T47D (cell line): ENCODE results near the gene GCM1.
"Not testable (repeated sequence)": the region's sequence is repeated elsewhere in the genome, so short reads cannot be mapped to it uniquely, and the experiment has no call there.

Experiments
- DNase-seq, 2 experiments: peaks; one replicate each; pipeline versions ENCODE4 v3.0.0 to v3.0.0-alpha.2; 2011 to 2012; ENCODE audit warnings: low read depth in 1 of 2, low spot score in 1 of 2
- JUND ChIP-seq: IDR thresholded peaks from 2 replicates; pipeline ENCODE4 v1.6.1; 2012; ENCODE audit warnings: low read depth
- in situ Hi-C: cut with HindIII; loops from 2 replicates; pipeline ENCODE4 v1.10.0; 2016; ENCODE audit warnings: low sequenced_read_pairs, low pct_unique_long_range_greater_than_20kb

The GCM1 gene

DNA sequence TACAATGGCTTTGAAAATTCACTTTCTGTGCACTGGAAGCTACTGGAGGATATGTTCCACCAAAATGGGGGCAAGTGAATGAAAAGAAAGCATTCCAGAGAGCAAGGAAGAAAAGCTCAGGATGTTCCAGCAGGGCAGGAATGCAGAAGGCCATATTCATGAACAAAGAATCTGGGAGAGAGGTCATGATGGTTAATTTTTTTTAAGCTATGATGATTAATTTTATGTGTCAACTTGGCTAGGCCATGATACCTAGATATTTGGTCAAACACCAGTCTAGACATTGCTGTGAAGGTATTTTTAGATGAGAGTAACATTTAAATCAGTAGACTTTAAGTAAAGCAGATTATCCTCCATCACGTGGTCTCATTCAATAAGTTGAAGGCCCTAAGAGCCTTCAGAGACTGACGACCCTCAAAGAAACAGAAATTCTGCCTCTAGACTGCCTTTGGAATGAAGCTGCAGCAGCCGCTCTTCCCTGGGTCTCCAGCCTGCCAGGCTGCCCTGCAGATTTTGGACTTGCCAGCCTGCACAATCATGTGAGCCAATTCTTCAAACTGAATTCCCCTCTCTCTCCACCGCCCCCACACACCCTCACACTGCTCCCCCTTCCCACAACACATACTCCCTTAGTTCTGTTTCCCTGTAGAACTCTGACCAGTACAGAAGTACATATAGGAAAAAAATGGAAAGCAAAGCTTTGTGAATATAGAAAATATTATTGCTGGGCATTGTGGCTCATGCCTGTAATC is 20.1 kb upstream of the GCM1 start:
- DNase-seq, result no peak
- in situ Hi-C loops, result no loop called here
- TF ChIP-seq JUND, result no peak

DNA sequence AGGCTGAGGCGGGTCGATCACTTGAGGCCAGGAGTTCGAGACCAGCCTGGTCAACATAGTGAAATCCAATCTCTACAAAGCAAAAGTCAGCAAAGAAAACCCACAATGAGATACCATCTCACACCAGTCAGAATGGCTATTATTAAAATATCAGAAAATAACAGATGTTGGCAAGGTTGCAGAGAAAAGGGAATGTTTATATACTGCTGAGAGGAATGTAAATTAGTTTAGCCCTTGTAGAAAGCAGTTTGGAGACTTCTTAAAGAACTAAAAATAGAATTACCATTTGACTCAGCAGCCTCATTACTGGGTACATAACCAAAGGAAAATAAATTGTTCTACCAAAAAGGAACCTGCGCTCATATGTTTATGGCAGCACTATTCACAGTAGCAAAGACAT is 16.7 kb upstream of the GCM1 start:
- in situ Hi-C loops, result no loop called here
- TF ChIP-seq JUND, result no peak
- DNase-seq, result no peak

DNA sequence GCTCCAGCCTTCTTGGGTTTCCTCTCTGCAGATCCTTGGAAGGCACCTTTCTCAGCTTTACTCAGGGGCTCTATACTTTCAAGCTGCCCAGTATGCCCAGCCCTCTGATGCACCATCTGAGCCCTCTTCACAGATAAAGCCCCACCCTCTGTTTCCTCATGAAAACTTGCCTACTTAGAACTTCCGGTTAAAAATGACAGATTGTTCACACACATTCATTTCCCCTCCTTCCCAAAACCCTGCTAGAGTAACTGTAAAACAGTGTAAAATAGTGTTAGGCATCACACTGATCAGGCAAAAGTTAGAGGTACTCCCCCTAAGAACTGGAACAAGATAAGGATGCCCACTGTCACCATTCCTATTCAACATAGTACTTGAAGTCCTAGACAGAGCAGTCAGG is 14.0 kb upstream of the GCM1 start:
- in situ Hi-C loops, result no loop called here
- TF ChIP-seq JUND, result no peak
- no peak for DNase-seq

DNA sequence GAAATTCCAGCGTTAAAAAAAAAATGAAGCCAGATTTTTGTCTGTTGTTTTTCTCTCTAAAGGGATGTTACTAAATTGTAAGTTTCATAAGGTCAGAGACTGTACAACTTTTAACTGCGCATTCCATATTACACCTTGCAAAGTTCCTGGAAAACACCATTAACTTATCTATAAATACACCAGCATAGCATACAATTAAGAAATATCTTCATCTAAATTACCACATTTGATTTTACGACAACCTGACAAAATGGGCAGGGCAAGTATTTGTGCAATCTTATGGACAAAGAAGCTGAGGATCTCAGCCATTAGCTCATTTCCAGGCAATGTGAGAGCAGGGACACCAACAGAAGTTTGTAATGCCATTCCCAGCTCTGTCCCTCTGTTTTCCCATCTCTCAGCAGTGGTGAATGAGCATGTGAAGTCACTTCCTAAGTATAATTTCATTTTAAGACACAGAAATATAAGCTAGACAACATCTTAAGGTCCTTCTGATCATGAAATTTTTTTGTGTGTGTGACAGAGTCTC is 12.9 kb upstream of the GCM1 start:
- no peak for DNase-seq
- in situ Hi-C loops, result no loop called here
- TF ChIP-seq JUND, result no peak

DNA sequence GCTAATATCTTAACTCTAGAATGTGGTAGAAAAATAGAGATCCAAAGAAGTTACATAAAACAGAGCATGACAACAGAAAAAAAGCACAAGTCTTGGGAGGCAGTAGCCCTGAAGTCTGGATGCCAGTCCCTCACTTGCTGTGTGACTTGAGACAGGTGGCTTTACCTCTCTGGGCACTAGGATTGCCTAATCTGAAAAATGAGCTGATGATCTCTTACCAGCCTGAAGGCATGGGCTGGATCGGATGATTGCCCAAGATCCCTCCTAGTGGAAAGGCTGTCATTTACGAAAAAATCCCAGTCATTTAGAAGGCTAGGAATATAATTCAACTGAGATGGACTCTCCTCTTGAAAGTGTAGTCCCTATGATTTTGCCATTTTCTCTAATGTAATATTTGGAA is 10.9 kb upstream of the GCM1 start:
- no peak for TF ChIP-seq JUND
- in situ Hi-C loops, result no loop called here
- no peak for DNase-seq

DNA sequence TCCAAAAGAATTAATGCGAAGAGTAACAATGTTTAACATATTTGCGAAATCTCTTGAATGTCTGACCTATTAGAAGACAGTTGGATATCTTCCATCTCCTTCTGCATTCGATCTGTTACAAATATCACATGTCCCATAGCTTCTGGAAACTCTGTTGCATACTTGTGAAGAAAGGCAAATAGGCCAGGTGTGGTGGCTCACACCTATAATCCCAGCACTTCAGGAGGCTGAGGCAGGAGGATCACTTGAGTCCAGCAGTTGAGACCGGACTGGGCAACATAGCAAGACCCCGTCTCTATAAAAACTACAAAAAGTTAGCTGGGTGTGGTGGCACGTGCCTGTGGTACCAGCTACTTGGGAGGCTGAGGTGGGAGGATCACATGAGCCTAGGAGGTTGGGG is 9.4 kb upstream of the GCM1 start:
- in situ Hi-C loops, result not testable (repeated sequence)

DNA sequence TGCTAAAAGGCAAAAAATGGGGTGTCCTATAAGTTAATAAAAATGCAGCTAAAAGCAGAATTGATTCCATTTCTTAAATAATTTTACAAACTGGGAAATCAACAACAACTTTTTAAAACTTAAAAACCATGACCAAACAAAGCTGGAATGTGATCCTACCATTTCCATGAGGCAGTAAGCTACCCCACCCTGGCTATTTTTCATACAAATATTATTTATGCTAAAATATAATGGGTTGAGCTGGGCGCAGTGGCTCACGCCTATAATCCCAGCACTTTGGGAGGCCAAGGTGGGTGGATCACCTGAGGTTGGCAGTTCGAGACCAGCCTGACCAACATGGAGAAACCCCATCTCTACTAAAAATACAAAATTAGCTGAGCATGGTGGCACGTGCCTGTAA is 6.6 kb upstream of the GCM1 start:
- DNase-seq, in situ Hi-C loops: not testable (repeated sequence)

More for the DNA sequence above, 9.4 kb upstream of the GCM1 start:
- DNase-seq, result not testable (repeated sequence)

DNA sequence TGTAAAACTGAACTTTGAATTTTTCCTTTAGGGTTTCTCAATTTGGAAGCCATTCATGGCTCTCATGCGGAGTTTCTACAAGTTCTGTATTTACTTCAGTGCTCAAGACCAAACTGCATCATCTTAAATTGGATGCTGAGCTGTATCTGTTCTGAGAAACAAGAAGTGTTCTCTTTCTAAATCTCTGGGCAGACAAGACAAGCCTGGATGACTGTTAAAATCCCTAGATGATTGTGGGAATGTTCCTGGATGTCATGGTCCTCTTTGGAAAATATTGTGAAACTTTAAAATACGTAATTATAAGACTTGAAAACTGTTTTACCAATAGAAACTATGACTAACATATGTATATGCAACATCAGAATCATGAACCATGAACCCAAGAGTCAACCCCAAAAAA is 6.2 kb upstream of the GCM1 start:
- TF ChIP-seq JUND, result no peak
- DNase-seq, result no peak
- in situ Hi-C loops, result no loop called here

DNA sequence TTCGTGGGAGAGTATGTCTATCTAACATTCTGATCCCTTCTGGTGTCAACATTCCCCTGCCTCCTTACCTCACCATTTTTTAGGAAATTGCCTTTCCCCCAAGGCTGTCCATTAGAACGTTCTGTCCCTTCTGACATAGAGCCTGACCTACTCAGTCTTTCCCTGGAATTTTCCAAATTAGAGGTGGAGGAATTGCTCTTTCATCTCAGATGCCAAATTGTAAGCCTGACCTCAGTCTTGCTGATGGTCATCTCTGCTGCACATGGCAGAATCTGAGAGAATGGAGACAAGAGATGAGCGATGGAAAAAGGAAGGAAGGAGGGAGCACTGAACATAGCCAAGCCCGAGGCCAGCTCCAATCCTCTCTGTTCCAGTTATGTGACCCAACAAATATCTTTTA is 5.4 kb upstream of the GCM1 start:
- in situ Hi-C loops, result no loop called here
- TF ChIP-seq JUND, result no peak
- DNase-seq, result no peak

DNA sequence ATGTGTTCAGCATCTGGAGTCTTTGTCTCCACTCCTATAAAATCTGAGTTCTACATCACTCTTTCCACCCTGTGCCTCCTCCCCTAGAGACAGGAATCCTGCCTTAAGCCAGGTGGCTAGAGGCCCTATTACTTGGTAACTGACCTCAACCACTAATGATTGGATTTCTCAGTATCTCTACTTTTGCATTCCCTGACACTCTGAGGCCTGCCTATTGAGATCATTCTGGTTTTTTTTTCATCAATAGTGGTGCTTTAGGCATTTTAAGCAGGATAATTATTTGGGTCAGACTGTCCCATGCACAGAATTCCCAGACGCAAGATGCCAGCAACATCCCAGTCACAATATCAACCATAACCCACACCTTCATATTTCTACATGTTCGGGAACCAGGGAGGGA is 3.9 kb upstream of the GCM1 start:
- TF ChIP-seq JUND, result no peak
- in situ Hi-C loops, result no loop called here
- no peak for DNase-seq

DNA sequence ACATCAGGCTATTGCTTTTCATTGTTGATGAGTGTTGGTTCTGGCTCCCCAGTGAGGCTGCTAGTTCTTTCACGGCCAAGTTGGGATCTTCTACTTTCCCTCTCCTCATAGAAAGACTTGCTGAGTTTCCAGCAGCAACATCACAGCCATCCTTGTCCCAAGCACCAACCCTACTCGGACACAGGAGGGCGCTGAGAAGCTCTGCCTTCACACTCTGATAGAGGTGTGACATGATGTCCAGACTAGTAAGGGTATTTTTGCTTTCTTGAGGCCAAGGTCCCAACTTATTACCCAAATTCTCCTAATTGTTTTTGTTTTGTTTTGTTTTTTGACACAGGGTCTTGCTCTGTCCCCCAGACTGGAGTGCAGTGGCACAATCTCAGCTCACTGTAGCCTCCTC is 3.0 kb upstream of the GCM1 start:
- TF ChIP-seq JUND, result no peak
- DNase-seq, result peak in 1 of 2 experiments; percentile 38
- in situ Hi-C loops, result no loop called here

DNA sequence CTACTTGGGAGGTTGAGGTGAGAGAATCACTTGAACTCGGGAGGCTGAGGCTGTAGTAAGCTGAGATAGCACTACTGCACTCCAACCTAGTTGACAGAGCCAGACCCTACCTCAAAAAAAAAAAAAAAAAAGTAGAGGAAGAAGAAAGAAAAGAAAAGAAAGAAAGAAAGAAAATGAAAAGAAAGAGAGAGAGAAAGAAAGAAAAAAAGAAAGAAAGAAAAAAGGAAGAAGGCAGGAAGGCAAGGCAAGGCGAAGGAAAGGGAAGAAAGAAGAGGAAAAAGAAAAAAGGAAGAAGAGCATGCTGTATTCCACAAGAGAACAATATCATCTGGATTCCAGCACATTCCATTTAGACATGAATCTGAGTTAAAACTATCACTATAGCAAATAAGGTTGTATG is 3.8 kb downstream of the GCM1 start:
- no peak for DNase-seq
- in situ Hi-C loops, result no loop called here
- no peak for TF ChIP-seq JUND

DNA sequence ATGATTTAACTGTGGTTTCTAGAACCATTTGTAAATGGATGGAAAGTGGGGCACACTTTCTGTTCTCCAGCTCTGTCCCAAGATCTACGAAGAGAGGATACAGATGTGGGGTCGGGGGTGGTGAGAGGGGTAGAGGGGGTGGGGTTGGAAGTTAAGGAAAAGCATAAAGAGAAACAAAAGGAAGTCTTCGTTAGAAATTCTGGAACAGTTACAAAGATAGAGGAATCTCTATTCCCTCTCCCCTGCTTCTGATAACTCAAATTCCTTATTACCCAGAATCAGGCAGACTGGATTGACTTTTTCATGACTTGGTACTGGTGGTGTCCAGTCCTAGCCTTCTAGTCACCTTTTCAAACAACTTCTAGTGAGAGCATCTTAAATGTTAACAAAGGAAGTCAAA is 4.9 kb downstream of the GCM1 start:
- TF ChIP-seq JUND, result no peak
- no peak for DNase-seq
- in situ Hi-C loops, result no loop called here

DNA sequence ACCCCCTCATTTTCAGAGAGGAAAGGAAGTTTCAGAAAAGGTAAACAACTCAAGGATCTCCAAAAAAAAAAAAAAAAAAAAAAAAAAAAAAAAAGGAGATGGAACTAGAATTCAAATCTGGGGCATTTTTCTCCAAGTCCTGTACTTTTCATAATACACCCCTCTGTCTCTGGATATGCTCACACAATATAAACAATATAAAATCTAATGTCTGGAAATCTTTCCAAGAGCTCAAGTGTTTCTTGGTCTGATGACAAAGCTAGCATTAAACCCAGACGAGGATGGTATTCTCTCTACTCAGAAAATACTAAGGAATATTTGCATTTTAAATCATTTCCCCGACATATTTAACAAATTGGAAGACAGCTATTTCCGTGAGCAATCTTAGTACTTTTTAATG is 5.8 kb downstream of the GCM1 start:
- no peak for DNase-seq
- TF ChIP-seq JUND, result no peak
- in situ Hi-C loops, result no loop called here
